GM21423 (cell line): ENCODE data around the gene FBXO15.

Source experiments
- ATAC-seq: cut with Tn5 transposase; IDR thresholded peaks from one replicate; pipeline ENCODE4 v1.9.1; 2021; ENCODE audit warnings: mild to moderate bottlenecking, moderate library complexity; ENCODE audit not compliant: unreplicated experiment

FBXO15 gene

GRCh38 chr18:74115046-74115445 is 32.6 kb downstream of the FBXO15 start:
- ATAC-seq = no peak

- no peak for ATAC-seq
Measured at GRCh38 chr18:74114116-74114515, 33.5 kb downstream of the FBXO15 start.

GRCh38 chr18:74113711-74114110 is 33.9 kb downstream of the FBXO15 start:
- ATAC-seq = no peak

- no peak for ATAC-seq
Measured at GRCh38 chr18:74110976-74111375, 36.7 kb downstream of the FBXO15 start.

GRCh38 chr18:74110149-74110548 is 37.5 kb downstream of the FBXO15 start:
- no peak for ATAC-seq

GRCh38 chr18:74108460-74108859 is 39.2 kb downstream of the FBXO15 start:
- ATAC-seq = no peak

GRCh38 chr18:74097803-74098202 is 49.8 kb downstream of the FBXO15 start:
- no peak for ATAC-seq

GRCh38 chr18:74092922-74093321 is 54.7 kb downstream of the FBXO15 start:
- no peak for ATAC-seq

GRCh38 chr18:74084184-74084855 is 63.3 kb downstream of the FBXO15 start:
- no peak for ATAC-seq

- no peak for ATAC-seq
Measured at GRCh38 chr18:74083557-74083952, 64.1 kb downstream of the FBXO15 start.

- no peak for ATAC-seq
Measured at GRCh38 chr18:74082742-74083556, 64.7 kb downstream of the FBXO15 start.

- peak; percentile 94 for ATAC-seq
Measured at GRCh38 chr18:74081966-74082741, 65.5 kb downstream of the FBXO15 start.

- no peak for ATAC-seq
Measured at GRCh38 chr18:74078257-74078656, 69.4 kb downstream of the FBXO15 start.

GRCh38 chr18:74074668-74075564 is 72.7 kb downstream of the FBXO15 start:
- no peak for ATAC-seq

- ATAC-seq = no peak
Measured at GRCh38 chr18:74073957-74074667, 73.5 kb downstream of the FBXO15 start.

- no peak for ATAC-seq
Measured at GRCh38 chr18:74069178-74070050, 78.2 kb downstream of the FBXO15 start.

GRCh38 chr18:74068296-74068695 is 79.3 kb downstream of the FBXO15 start:
- no peak for ATAC-seq

- ATAC-seq = no peak
Measured at GRCh38 chr18:74066018-74066417, 81.6 kb downstream of the FBXO15 start.

- ATAC-seq = no peak
Measured at GRCh38 chr18:74065366-74065765, 82.3 kb downstream of the FBXO15 start.
